H1 (cell line): ENCODE data around the gene BCL7B. TPM values are rescaled to one million over a fixed set of nuclear protein-coding genes. Genes with fewer than 3 reads are reported as not detected.

Source experiments
- CTCF ChIA-PET: fragments of 300-600 bp; sonication (Branson Sonifier 250); formaldehyde crosslinking; loops from one replicate; lab custom pipeline; 2021; ENCODE audit not compliant: partially characterized antibody; lab: Charles Lee
- POLR2A ChIA-PET: fragments of 300-600 bp; sonication (Branson Sonifier 250); formaldehyde crosslinking; loops from one replicate; lab custom pipeline; 2021; ENCODE audit warnings: inconsistent platforms; ENCODE audit not compliant: partially characterized antibody; lab: Charles Lee
- DNase-seq, 2 experiments: peaks; one replicate each; pipeline versions ENCODE4 v3.0.0 to v3.0.0-alpha.2; 2010 to 2022; ENCODE audit warnings: low spot score in 2 of 2, low read depth in 1 of 2, mixed read lengths in 1 of 2
- FAIRE-seq: peaks from 2 replicates; lab custom pipeline; 2011; peaks lifted over from hg19 to GRCh38; lab: Jason Lieb, UNC
- H2AFZ ChIP-seq: 2 replicates; pipeline ENCODE4 v1.8.1; 2012; ENCODE audit warnings: low read length, inconsistent platforms
- H2AK5ac ChIP-seq: 2 replicates; pipeline ENCODE4 v1.6.1; 2013; ENCODE audit warnings: low read depth, low read length
- H2BK120ac ChIP-seq: replicated peaks from 2 replicates; pipeline ENCODE3; 2013; ENCODE audit warnings: low read depth, low read length, inconsistent platforms
- H2BK12ac ChIP-seq: 2 replicates; pipeline ENCODE4 v1.6.1; 2013; ENCODE audit warnings: low read depth, low read length
- H2BK15ac ChIP-seq: 2 replicates; pipeline ENCODE4 v1.6.1; 2013; ENCODE audit warnings: low read length
- H2BK20ac ChIP-seq: 2 replicates; pipeline ENCODE4 v1.6.1; 2013; ENCODE audit warnings: low read length
- H2BK5ac ChIP-seq: 2 replicates; pipeline ENCODE4 v1.6.1; 2013; ENCODE audit warnings: low read depth, low read length
- H3K14ac ChIP-seq: 2 replicates; pipeline ENCODE4 v1.6.1; 2013; ENCODE audit warnings: inconsistent platforms; ENCODE audit not compliant: insufficient read length
- H3K18ac ChIP-seq: 2 replicates; pipeline ENCODE4 v1.6.1; 2013; ENCODE audit warnings: low read length; ENCODE audit errors: extremely low read depth
- H3K23ac ChIP-seq: 2 replicates; pipeline ENCODE4 v1.6.1; 2013; ENCODE audit warnings: inconsistent platforms; ENCODE audit not compliant: insufficient read length
- H3K23me2 ChIP-seq: 2 replicates; pipeline ENCODE4 v1.6.1; 2013; ENCODE audit warnings: low read depth, low read length
- H3K27ac ChIP-seq: 2 replicates; pipeline ENCODE4 v1.6.1; 2011; ENCODE audit warnings: low read depth, low read length, inconsistent platforms
- H3K27me3 ChIP-seq, 4 experiments: replicated peaks in 1 of 4; 1 replicate in 1 of 4; 2 replicates in 3 of 4; pipeline versions ENCODE4 v1.6.1 to v1.8.1; 2011 to 2013; ENCODE audit warnings: low read length in 3 of 4, mild to moderate bottlenecking in 3 of 4, inconsistent platforms in 2 of 4, mixed read lengths in 2 of 4, moderate library complexity in 1 of 4; ENCODE audit not compliant: control insufficient read depth in 3 of 4, insufficient read depth in 3 of 4; ENCODE audit errors: extremely low read depth in 1 of 4
- H3K36me3 ChIP-seq, 4 experiments: 2 replicates each; pipeline versions ENCODE4 v1.6.1 to v1.8.1; 2011 to 2013; ENCODE audit warnings: mild to moderate bottlenecking in 4 of 4, low read length in 3 of 4, moderate library complexity in 2 of 4, control low read depth in 1 of 4, inconsistent platforms in 1 of 4; ENCODE audit not compliant: insufficient read depth in 4 of 4, control insufficient read depth in 2 of 4
- H3K4ac ChIP-seq: replicated peaks from 2 replicates; pipeline ENCODE3; 2013; ENCODE audit warnings: low read length, low read depth, mixed read lengths, inconsistent platforms; ENCODE audit not compliant: insufficient read length
- H3K4me1 ChIP-seq, 4 experiments: replicated peaks in 1 of 4; 1 replicate in 1 of 4; 2 replicates in 3 of 4; pipeline versions ENCODE4 v1.6.1 to v1.8.1; 2011 to 2013; ENCODE audit warnings: low read length in 3 of 4, inconsistent platforms in 2 of 4, mixed read lengths in 1 of 4; ENCODE audit not compliant: insufficient read depth in 4 of 4, control insufficient read depth in 3 of 4
- H3K4me2 ChIP-seq, 2 experiments: 2 replicates each; pipeline versions ENCODE4 v1.6.1 to v1.8.1; 2011 to 2013; ENCODE audit warnings: low read depth in 2 of 2, low read length in 2 of 2, control low read depth in 1 of 2, inconsistent platforms in 1 of 2, mild to moderate bottlenecking in 1 of 2; ENCODE audit not compliant: insufficient read depth in 1 of 2
- H3K4me3 ChIP-seq, 4 experiments: fragments of 200-600, 300-600 bp in 1 of 4; sonication (generic), shearing (Covaris generic), sonication (Bioruptor Twin) in 1 of 4; 2 replicates each; pipeline versions ENCODE4 v1.5.1 to v1.8.1; 2011 to 2016; ENCODE audit warnings: low read length in 4 of 4, low read depth in 3 of 4, control low read depth in 2 of 4, inconsistent platforms in 2 of 4, mild to moderate bottlenecking in 2 of 4, mixed read lengths in 1 of 4, moderate library complexity in 1 of 4; ENCODE audit not compliant: insufficient read depth in 2 of 4; ENCODE audit errors: extremely low read depth in 1 of 4
- H3K56ac ChIP-seq: replicated peaks from 2 replicates; pipeline ENCODE3; 2013; ENCODE audit warnings: low read depth, mild to moderate bottlenecking, mixed read lengths, low read length, inconsistent platforms; ENCODE audit not compliant: insufficient read length
- H3K79me1 ChIP-seq: 2 replicates; pipeline ENCODE4 v1.6.1; 2013; ENCODE audit warnings: low read depth, low read length, control low read depth
- H3K79me2 ChIP-seq, 2 experiments: 2 replicates each; pipeline versions ENCODE4 v1.6.1 to v1.8.1; 2012 to 2013; ENCODE audit warnings: low read length in 2 of 2, mild to moderate bottlenecking in 2 of 2, inconsistent platforms in 1 of 2; ENCODE audit not compliant: insufficient read depth in 2 of 2, control insufficient read depth in 1 of 2
- H3K9ac ChIP-seq, 4 experiments: replicated peaks in 1 of 4; 1 replicate in 1 of 4; 2 replicates in 3 of 4; pipeline versions ENCODE4 v1.6.1 to v1.8.1; 2011 to 2013; ENCODE audit warnings: low read depth in 3 of 4, low read length in 3 of 4, control low read depth in 2 of 4, mild to moderate bottlenecking in 2 of 4, moderate library complexity in 2 of 4, inconsistent platforms in 1 of 4; ENCODE audit errors: extremely low read depth in 1 of 4
- H3K9me3 ChIP-seq, 2 experiments: 2 replicates each; pipeline versions ENCODE4 v1.6.1 to v1.8.1; 2012 to 2013; ENCODE audit warnings: mild to moderate bottlenecking in 2 of 2, moderate library complexity in 2 of 2, control low read depth in 1 of 2, inconsistent platforms in 1 of 2, low read depth in 1 of 2, low read length in 1 of 2, mixed read lengths in 1 of 2; ENCODE audit not compliant: insufficient read depth in 2 of 2
- H4K20me1 ChIP-seq, 2 experiments: replicated peaks in 1 of 2; 2 replicates each; pipeline versions ENCODE3 to v1.8.1; 2011 to 2013; ENCODE audit warnings: inconsistent platforms in 2 of 2, low read length in 2 of 2, mild to moderate bottlenecking in 1 of 2; ENCODE audit not compliant: insufficient read depth in 2 of 2, control insufficient read depth in 1 of 2
- H4K5ac ChIP-seq: 2 replicates; pipeline ENCODE4 v1.6.1; 2013; ENCODE audit warnings: low read length, low read depth, mixed read lengths, inconsistent platforms; ENCODE audit not compliant: insufficient read length
- H4K8ac ChIP-seq: 2 replicates; pipeline ENCODE4 v1.8.0; 2013; ENCODE audit warnings: mild to moderate bottlenecking, moderate library complexity, low read length, inconsistent platforms; ENCODE audit not compliant: insufficient read depth; ENCODE audit errors: extremely low read depth
- H4K91ac ChIP-seq: replicated peaks from 2 replicates; pipeline ENCODE3; 2013; ENCODE audit warnings: low read length, mixed read lengths, inconsistent platforms; ENCODE audit not compliant: insufficient read length
- CEBPB ChIP-seq: IDR thresholded peaks from 2 replicates; pipeline ENCODE4 v1.6.1; 2012; ENCODE audit warnings: low read depth, low read length
- CHD2 ChIP-seq: IDR thresholded peaks from 2 replicates; pipeline ENCODE4 v1.6.1; 2012; ENCODE audit warnings: low read length, improper control_type of control experiment
- EZH2 ChIP-seq: fragments of 200-600 bp; sonication (generic); IDR thresholded peaks from 2 replicates; pipeline ENCODE4 v1.7.1; 2012; ENCODE audit warnings: low read depth, mild to moderate bottlenecking, moderate library complexity, low read length, inconsistent platforms; ENCODE audit not compliant: severe bottlenecking
- KDM1A ChIP-seq: fragments of 200-600, 300-600 bp; sonication (generic); IDR thresholded peaks from 2 replicates; pipeline ENCODE4 v1.7.1; 2016; ENCODE audit warnings: mild to moderate bottlenecking, low read length, borderline replicate concordance
- NANOG ChIP-seq: IDR thresholded peaks from 2 replicates; pipeline ENCODE4 v1.6.1; 2011; ENCODE audit warnings: low read length, low read depth, mild to moderate bottlenecking, inconsistent platforms; ENCODE audit not compliant: insufficient read depth, poor library complexity, severe bottlenecking
- PHF8 ChIP-seq: fragments of 200-600 bp; sonication (generic); conservative IDR thresholded peaks from 2 replicates; pipeline ENCODE4 v1.7.1; 2012; ENCODE audit warnings: low read depth, mild to moderate bottlenecking, inconsistent platforms, low read length, moderate library complexity
- POLR2AphosphoS5 ChIP-seq: IDR thresholded peaks from 2 replicates; pipeline ENCODE4 v1.6.1; 2011; ENCODE audit warnings: low read depth, low read length
- RFX5 ChIP-seq: IDR thresholded peaks from 2 replicates; pipeline ENCODE4 v1.6.1; 2011; ENCODE audit warnings: low read depth, low read length, improper control_type of control experiment, borderline replicate concordance
- SP1 ChIP-seq: IDR thresholded peaks from 2 replicates; pipeline ENCODE4 v1.6.1; 2011; ENCODE audit warnings: low read depth, low read length
- SP2 ChIP-seq: IDR thresholded peaks from 2 replicates; pipeline ENCODE4 v1.6.1; 2012; ENCODE audit warnings: mild to moderate bottlenecking, low read length, inconsistent platforms
- TAF1 ChIP-seq: IDR thresholded peaks from 2 replicates; pipeline ENCODE4 v1.6.1; 2011; ENCODE audit warnings: mild to moderate bottlenecking, low read depth, low read length
- TBP ChIP-seq: IDR thresholded peaks from 2 replicates; pipeline ENCODE4 v1.6.1; 2011; ENCODE audit warnings: low read depth, low read length, improper control_type of control experiment
- WGBS, 2 experiments: shearing (Covaris generic) in 1 of 2; methylation state at CpG; one replicate each; pipeline versions ENCODE4 v1.1.6 to v1.1.7; 2013 to 2015; ENCODE audit warnings: low lambda C conversion rate in 2 of 2, mixed read lengths in 2 of 2, inconsistent platforms in 1 of 2, low coverage in 1 of 2, missing lambda C conversion rate in 1 of 2; ENCODE audit not compliant: insufficient replicate concordance in 2 of 2, insufficient coverage in 1 of 2, insufficient read length in 1 of 2; ENCODE audit errors: extremely low coverage in 1 of 2, missing lambda C conversion rate in 1 of 2; 5-methylcytosine and 5-hydroxymethylcytosine counted together
- polyA plus RNA-seq, 7 experiments: library from polyadenylated mRNA; depleted of rRNA in 3 of 7; stranded (reverse) in 5 of 7; unstranded in 2 of 7; fragments of >200 nt in 5 of 7; fragments of 200-250 nt in 2 of 7; gene quantifications; 1 replicate in 5 of 7; 2 replicates in 1 of 7; 4 replicates in 1 of 7; pipeline versions ENCODE4 v1.2.1 to v1.2.3, GENCODE V29; 2011 to 2013; ENCODE audit warnings: missing spikeins in 2 of 7, mixed read lengths in 2 of 7
- total RNA-seq: library from RNA; stranded (reverse); fragmentation: NEBNext Ultra II Directional; extraction: Animal tissue kit (Norgen Biotek cat#: 25700); gene quantifications from 2 replicates; pipeline ENCODE4 v1.2.1, GENCODE V29; 2021

The BCL7B gene
- total and polyA plus RNA-seq, 2 of the 8 experiments (the other 6 are each of a cell fraction or from before 2014, with no cell fraction given), result 24.9 to 44.6 TPM

DNA sequence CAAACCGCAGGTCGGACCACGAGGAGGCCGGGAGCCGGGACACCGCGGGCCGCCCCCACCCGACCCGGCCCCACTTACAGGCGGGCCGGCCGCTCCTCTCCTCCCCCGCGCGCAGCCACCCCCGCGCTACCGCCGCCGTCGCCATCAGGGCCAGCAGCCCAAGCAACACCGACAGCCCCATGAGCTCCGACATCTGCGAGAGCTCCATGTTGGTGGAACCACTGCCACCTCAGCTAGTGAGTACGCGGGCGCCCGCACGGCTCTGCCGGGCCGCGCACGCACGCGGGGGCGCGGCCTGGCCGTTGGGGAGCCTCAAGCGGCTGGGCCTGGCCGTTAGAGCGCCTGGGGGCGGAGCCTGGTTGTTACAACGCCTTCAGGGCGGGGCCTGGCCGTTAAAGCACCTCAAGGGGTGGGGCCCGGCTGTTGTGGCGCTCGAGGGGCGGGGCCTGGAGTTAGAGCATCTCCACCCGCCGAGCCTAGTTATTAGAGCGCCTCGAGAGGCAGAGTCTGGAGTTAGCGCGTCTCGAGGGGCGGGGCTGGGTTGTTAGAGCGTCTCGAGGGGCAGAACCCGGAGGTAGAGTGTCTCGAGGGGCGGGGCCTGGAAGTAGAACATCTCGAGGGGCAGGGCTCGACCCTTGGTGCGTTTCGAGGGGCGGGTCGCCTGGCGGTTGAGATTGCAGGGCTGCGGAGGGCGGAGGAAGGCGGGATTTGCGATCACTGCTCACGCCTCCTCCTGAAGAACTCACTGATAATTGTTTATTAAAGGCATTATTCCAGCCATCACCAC is 21.0 kb upstream of the BCL7B start, which contains the start of gene TBL2:
TSS of gene TBL2 (minus strand) at position 238 of the 787 bp plus-strand sequence. CDS start at position 208, 30 bp downstream.
- H3K4me3 ChIP-seq, result peak within 1 kb of the TSS; percentile 74 to 83 (median 79)
- H2BK12ac ChIP-seq, result no peak within 1 kb of the TSS
- H3K4me2 ChIP-seq, result peak within 1 kb of the TSS; percentile 56 to 82
- peak within 1 kb of the TSS; percentile 94; the same call in 1 of the 2 replicates for H4K8ac ChIP-seq
- no peak within 1 kb of the TSS for H3K56ac ChIP-seq
- H4K91ac ChIP-seq, result peak within 1 kb of the TSS; percentile 73
- H3K9ac ChIP-seq, result peak within 1 kb of the TSS; percentile 55 to 75 (median 74)
- peaks cover 0 to 6% of the 10 kb centered on the region in 2 experiments; a peak in 1 of 4 replicates for H3K79me2 ChIP-seq
- H2BK15ac ChIP-seq, result no peak within 1 kb of the TSS
- peaks cover 3% of the 10 kb centered on the region; the same call in 1 of the 2 replicates for H3K79me1 ChIP-seq
- H3K4me1 ChIP-seq, result peaks cover 0 to 3% (median 0%) of the 10 kb centered on the region in 4 experiments; a peak in 2 of 7 replicates
- peaks cover 0 to 16% (median 7%) of the 10 kb centered on the region in 4 experiments; a peak in 6 of 7 replicates for H3K27me3 ChIP-seq
- H2BK120ac ChIP-seq, result no peak within 1 kb of the TSS
- peaks cover 5% of the 10 kb centered on the region; the same call in 1 of the 2 replicates for H3K23me2 ChIP-seq
- H4K20me1 ChIP-seq, result peaks cover 0 to 4% of the 10 kb centered on the region in 2 experiments
- CTCF ChIA-PET, result interaction anchor here (0.8 to 1.4 kb wide), 6 partner anchors 9 to 146 kb away, joined by 3 to 5 read pairs (median 3); no protein-coding TSS in a partner anchor
- H3K18ac ChIP-seq, result no peak within 1 kb of the TSS
- 1% methylated on average over 46 of the region's 75 CpGs; no CpG with 5 or more reads in 1 of the 2 experiments for WGBS, 2 experiments
- FAIRE-seq (no peak), DNase-seq (peak; percentile 97 to 99)
- H2AFZ ChIP-seq, result no peak within 1 kb of the TSS; the same call in 1 of the 2 replicates
- H2AK5ac ChIP-seq, result no peak within 1 kb of the TSS
- peaks cover 7 to 10% (median 9%) of the 10 kb centered on the region in 4 experiments; a peak in 7 of 8 replicates for H3K36me3 ChIP-seq
- H3K14ac ChIP-seq, result no peak within 1 kb of the TSS
- no peak within 1 kb of the TSS for H2BK20ac ChIP-seq
- no peaks in the 10 kb centered on the region for H3K9me3 ChIP-seq
- H3K23ac ChIP-seq, result no peak within 1 kb of the TSS
- peak within 1 kb of the TSS; percentile 53 for H3K4ac ChIP-seq
- no peak within 1 kb of the TSS for H4K5ac ChIP-seq
- H2BK5ac ChIP-seq, result no peak within 1 kb of the TSS
- POLR2A ChIA-PET, result interaction anchor here (0.7 to 4.8 kb wide), 9 partner anchors 9 to 141 kb away, joined by 3 to 39 read pairs (median 3); partner anchors contain the start of genes BAZ1B, BCL7B and STX1A
- H3K27ac ChIP-seq, result no peak within 1 kb of the TSS; the same call in 1 of the 2 replicates
- TF ChIP-seq EZH2 (no peak), CHD2 (no peak), SP2 (no peak), NANOG (peak; percentile 5), TAF1 (peak; percentile 97), TBP (peak; percentile 82; the same call in 1 of the 2 replicates), POLR2AphosphoS5 (peak; percentile 93), CEBPB (no peak), SP1 (peak; percentile 35; the same call in 1 of the 2 replicates), PHF8 (peak; percentile 92), KDM1A (no peak), RFX5 (no peak)
